H1 (cell line): ENCODE measurements around the gene SYTL5. TPM values are rescaled to one million over a fixed set of nuclear protein-coding genes. Genes with fewer than 3 reads are reported as not detected.

Source experiments
- CTCF ChIA-PET: fragments of 300-600 bp; sonication (Branson Sonifier 250); formaldehyde crosslinking; loops from one replicate; lab custom pipeline; 2021; ENCODE audit not compliant: partially characterized antibody; lab: Charles Lee
- POLR2A ChIA-PET: fragments of 300-600 bp; sonication (Branson Sonifier 250); formaldehyde crosslinking; loops from one replicate; lab custom pipeline; 2021; ENCODE audit warnings: inconsistent platforms; ENCODE audit not compliant: partially characterized antibody; lab: Charles Lee
- DNase-seq, 2 experiments: peaks; one replicate each; pipeline versions ENCODE4 v3.0.0 to v3.0.0-alpha.2; 2010 to 2022; ENCODE audit warnings: low spot score in 2 of 2, low read depth in 1 of 2, mixed read lengths in 1 of 2
- FAIRE-seq: peaks from 2 replicates; lab custom pipeline; 2011; peaks lifted over from hg19 to GRCh38; lab: Jason Lieb, UNC
- H2AFZ ChIP-seq: 2 replicates; pipeline ENCODE4 v1.8.1; 2012; ENCODE audit warnings: low read length, inconsistent platforms
- H2AK5ac ChIP-seq: 2 replicates; pipeline ENCODE4 v1.6.1; 2013; ENCODE audit warnings: low read depth, low read length
- H2BK120ac ChIP-seq: replicated peaks from 2 replicates; pipeline ENCODE3; 2013; ENCODE audit warnings: low read depth, low read length, inconsistent platforms
- H2BK12ac ChIP-seq: 2 replicates; pipeline ENCODE4 v1.6.1; 2013; ENCODE audit warnings: low read depth, low read length
- H2BK15ac ChIP-seq: 2 replicates; pipeline ENCODE4 v1.6.1; 2013; ENCODE audit warnings: low read length
- H2BK20ac ChIP-seq: 2 replicates; pipeline ENCODE4 v1.6.1; 2013; ENCODE audit warnings: low read length
- H2BK5ac ChIP-seq: 2 replicates; pipeline ENCODE4 v1.6.1; 2013; ENCODE audit warnings: low read depth, low read length
- H3K14ac ChIP-seq: 2 replicates; pipeline ENCODE4 v1.6.1; 2013; ENCODE audit warnings: inconsistent platforms; ENCODE audit not compliant: insufficient read length
- H3K18ac ChIP-seq: 2 replicates; pipeline ENCODE4 v1.6.1; 2013; ENCODE audit warnings: low read length; ENCODE audit errors: extremely low read depth
- H3K23ac ChIP-seq: 2 replicates; pipeline ENCODE4 v1.6.1; 2013; ENCODE audit warnings: inconsistent platforms; ENCODE audit not compliant: insufficient read length
- H3K23me2 ChIP-seq: 2 replicates; pipeline ENCODE4 v1.6.1; 2013; ENCODE audit warnings: low read depth, low read length
- H3K27ac ChIP-seq: 2 replicates; pipeline ENCODE4 v1.6.1; 2011; ENCODE audit warnings: low read depth, low read length, inconsistent platforms
- H3K27me3 ChIP-seq, 4 experiments: replicated peaks in 1 of 4; 1 replicate in 1 of 4; 2 replicates in 3 of 4; pipeline versions ENCODE4 v1.6.1 to v1.8.1; 2011 to 2013; ENCODE audit warnings: low read length in 3 of 4, mild to moderate bottlenecking in 3 of 4, inconsistent platforms in 2 of 4, mixed read lengths in 2 of 4, moderate library complexity in 1 of 4; ENCODE audit not compliant: control insufficient read depth in 3 of 4, insufficient read depth in 3 of 4; ENCODE audit errors: extremely low read depth in 1 of 4
- H3K36me3 ChIP-seq, 4 experiments: 2 replicates each; pipeline versions ENCODE4 v1.6.1 to v1.8.1; 2011 to 2013; ENCODE audit warnings: mild to moderate bottlenecking in 4 of 4, low read length in 3 of 4, moderate library complexity in 2 of 4, control low read depth in 1 of 4, inconsistent platforms in 1 of 4; ENCODE audit not compliant: insufficient read depth in 4 of 4, control insufficient read depth in 2 of 4
- H3K4ac ChIP-seq: replicated peaks from 2 replicates; pipeline ENCODE3; 2013; ENCODE audit warnings: low read length, low read depth, mixed read lengths, inconsistent platforms; ENCODE audit not compliant: insufficient read length
- H3K4me1 ChIP-seq, 4 experiments: replicated peaks in 1 of 4; 1 replicate in 1 of 4; 2 replicates in 3 of 4; pipeline versions ENCODE4 v1.6.1 to v1.8.1; 2011 to 2013; ENCODE audit warnings: low read length in 3 of 4, inconsistent platforms in 2 of 4, mixed read lengths in 1 of 4; ENCODE audit not compliant: insufficient read depth in 4 of 4, control insufficient read depth in 3 of 4
- H3K4me2 ChIP-seq, 2 experiments: 2 replicates each; pipeline versions ENCODE4 v1.6.1 to v1.8.1; 2011 to 2013; ENCODE audit warnings: low read depth in 2 of 2, low read length in 2 of 2, control low read depth in 1 of 2, inconsistent platforms in 1 of 2, mild to moderate bottlenecking in 1 of 2; ENCODE audit not compliant: insufficient read depth in 1 of 2
- H3K4me3 ChIP-seq, 4 experiments: fragments of 200-600, 300-600 bp in 1 of 4; sonication (generic), shearing (Covaris generic), sonication (Bioruptor Twin) in 1 of 4; 2 replicates each; pipeline versions ENCODE4 v1.5.1 to v1.8.1; 2011 to 2016; ENCODE audit warnings: low read length in 4 of 4, low read depth in 3 of 4, control low read depth in 2 of 4, inconsistent platforms in 2 of 4, mild to moderate bottlenecking in 2 of 4, mixed read lengths in 1 of 4, moderate library complexity in 1 of 4; ENCODE audit not compliant: insufficient read depth in 2 of 4; ENCODE audit errors: extremely low read depth in 1 of 4
- H3K56ac ChIP-seq: replicated peaks from 2 replicates; pipeline ENCODE3; 2013; ENCODE audit warnings: low read depth, mild to moderate bottlenecking, mixed read lengths, low read length, inconsistent platforms; ENCODE audit not compliant: insufficient read length
- H3K79me1 ChIP-seq: 2 replicates; pipeline ENCODE4 v1.6.1; 2013; ENCODE audit warnings: low read depth, low read length, control low read depth
- H3K79me2 ChIP-seq, 2 experiments: 2 replicates each; pipeline versions ENCODE4 v1.6.1 to v1.8.1; 2012 to 2013; ENCODE audit warnings: low read length in 2 of 2, mild to moderate bottlenecking in 2 of 2, inconsistent platforms in 1 of 2; ENCODE audit not compliant: insufficient read depth in 2 of 2, control insufficient read depth in 1 of 2
- H3K9ac ChIP-seq, 4 experiments: replicated peaks in 1 of 4; 1 replicate in 1 of 4; 2 replicates in 3 of 4; pipeline versions ENCODE4 v1.6.1 to v1.8.1; 2011 to 2013; ENCODE audit warnings: low read depth in 3 of 4, low read length in 3 of 4, control low read depth in 2 of 4, mild to moderate bottlenecking in 2 of 4, moderate library complexity in 2 of 4, inconsistent platforms in 1 of 4; ENCODE audit errors: extremely low read depth in 1 of 4
- H3K9me3 ChIP-seq, 2 experiments: 2 replicates each; pipeline versions ENCODE4 v1.6.1 to v1.8.1; 2012 to 2013; ENCODE audit warnings: mild to moderate bottlenecking in 2 of 2, moderate library complexity in 2 of 2, control low read depth in 1 of 2, inconsistent platforms in 1 of 2, low read depth in 1 of 2, low read length in 1 of 2, mixed read lengths in 1 of 2; ENCODE audit not compliant: insufficient read depth in 2 of 2
- H4K20me1 ChIP-seq, 2 experiments: replicated peaks in 1 of 2; 2 replicates each; pipeline versions ENCODE3 to v1.8.1; 2011 to 2013; ENCODE audit warnings: inconsistent platforms in 2 of 2, low read length in 2 of 2, mild to moderate bottlenecking in 1 of 2; ENCODE audit not compliant: insufficient read depth in 2 of 2, control insufficient read depth in 1 of 2
- H4K5ac ChIP-seq: 2 replicates; pipeline ENCODE4 v1.6.1; 2013; ENCODE audit warnings: low read length, low read depth, mixed read lengths, inconsistent platforms; ENCODE audit not compliant: insufficient read length
- H4K8ac ChIP-seq: 2 replicates; pipeline ENCODE4 v1.8.0; 2013; ENCODE audit warnings: mild to moderate bottlenecking, moderate library complexity, low read length, inconsistent platforms; ENCODE audit not compliant: insufficient read depth; ENCODE audit errors: extremely low read depth
- H4K91ac ChIP-seq: replicated peaks from 2 replicates; pipeline ENCODE3; 2013; ENCODE audit warnings: low read length, mixed read lengths, inconsistent platforms; ENCODE audit not compliant: insufficient read length
- ASH2L ChIP-seq: fragments of 200-600, 300-600 bp; sonication (generic); IDR thresholded peaks from one replicate; pipeline ENCODE4 v1.7.1; 2017; ENCODE audit warnings: low read length
- BACH1 ChIP-seq: IDR thresholded peaks from 2 replicates; pipeline ENCODE4 v1.6.1; 2012; ENCODE audit warnings: low read length, improper control_type of control experiment
- KDM1A ChIP-seq: fragments of 200-600, 300-600 bp; sonication (generic); IDR thresholded peaks from 2 replicates; pipeline ENCODE4 v1.7.1; 2016; ENCODE audit warnings: mild to moderate bottlenecking, low read length, borderline replicate concordance
- SIN3A ChIP-seq, 2 experiments: IDR thresholded peaks in 1 of 2; conservative IDR thresholded peaks in 1 of 2; 2 replicates each; pipeline ENCODE4 v1.6.1; 2011 to 2012; ENCODE audit warnings: low read length in 2 of 2, improper control_type of control experiment in 1 of 2, low read depth in 1 of 2, mild to moderate bottlenecking in 1 of 2
- SP4 ChIP-seq: IDR thresholded peaks from 2 replicates; pipeline ENCODE4 v1.6.1; 2012; ENCODE audit warnings: low read length, inconsistent platforms
- ZNF274 ChIP-seq: IDR thresholded peaks from 2 replicates; pipeline ENCODE4 v1.7.0; 2012; ENCODE audit warnings: low read length, borderline replicate concordance; ENCODE audit errors: extremely low read depth
- WGBS, 2 experiments: shearing (Covaris generic) in 1 of 2; methylation state at CpG; one replicate each; pipeline versions ENCODE4 v1.1.6 to v1.1.7; 2013 to 2015; ENCODE audit warnings: low lambda C conversion rate in 2 of 2, mixed read lengths in 2 of 2, inconsistent platforms in 1 of 2, low coverage in 1 of 2, missing lambda C conversion rate in 1 of 2; ENCODE audit not compliant: insufficient replicate concordance in 2 of 2, insufficient coverage in 1 of 2, insufficient read length in 1 of 2; ENCODE audit errors: extremely low coverage in 1 of 2, missing lambda C conversion rate in 1 of 2; 5-methylcytosine and 5-hydroxymethylcytosine counted together
- polyA plus RNA-seq, 7 experiments: library from polyadenylated mRNA; depleted of rRNA in 3 of 7; stranded (reverse) in 5 of 7; unstranded in 2 of 7; fragments of >200 nt in 5 of 7; fragments of 200-250 nt in 2 of 7; gene quantifications; 1 replicate in 5 of 7; 2 replicates in 1 of 7; 4 replicates in 1 of 7; pipeline versions ENCODE4 v1.2.1 to v1.2.3, GENCODE V29; 2011 to 2013; ENCODE audit warnings: missing spikeins in 2 of 7, mixed read lengths in 2 of 7
- total RNA-seq: library from RNA; stranded (reverse); fragmentation: NEBNext Ultra II Directional; extraction: Animal tissue kit (Norgen Biotek cat#: 25700); gene quantifications from 2 replicates; pipeline ENCODE4 v1.2.1, GENCODE V29; 2021

Gene SYTL5
- total and polyA plus RNA-seq, 2 of the 8 experiments (the other 6 are each of a cell fraction or from before 2014, with no cell fraction given), result 0.15 to 0.52 TPM

- no peaks in the 10 kb centered on the region for H3K4me1 ChIP-seq
- ChIA-PET POLR2A (no interaction called here), CTCF (interaction anchor here (1.1 to 1.4 kb wide), 2 partner anchors 10 to 32 kb away, joined by 3 read pairs; no protein-coding TSS in a partner anchor)
- DNase-seq (no peak), FAIRE-seq (no peak)
- H4K20me1 ChIP-seq, result no peaks in the 10 kb centered on the region
- no peaks in the 10 kb centered on the region for H3K79me2 ChIP-seq
- H2BK15ac ChIP-seq, result no peak overlapping the region
- H3K4me2 ChIP-seq, result no peak overlapping the region
- no peak overlapping the region for H2BK20ac ChIP-seq
- H3K27ac ChIP-seq, result no peak overlapping the region
- no peak overlapping the region for H3K4ac ChIP-seq
- no peak overlapping the region for H3K18ac ChIP-seq
- H2BK5ac ChIP-seq, result no peak overlapping the region
- no peak overlapping the region for H3K14ac ChIP-seq
- no peak overlapping the region for H2AK5ac ChIP-seq
- H3K27me3 ChIP-seq, result no peaks in the 10 kb centered on the region
- H3K9me3 ChIP-seq, result no peaks in the 10 kb centered on the region
- no peak overlapping the region for H3K56ac ChIP-seq
- no peaks in the 10 kb centered on the region for H3K79me1 ChIP-seq
- WGBS, 2 experiments, result 80% methylated on average over 3 of the region's 3 CpGs; no CpG with 5 or more reads in 1 of the 2 experiments
- H4K91ac ChIP-seq, result no peak overlapping the region
- no peak overlapping the region for H4K5ac ChIP-seq
- no peak overlapping the region for H4K8ac ChIP-seq
- TF ChIP-seq ASH2L (no peak), ZNF274 (no peak), KDM1A (no peak), BACH1 (no peak), SIN3A (conservative IDR thresholded peaks at IDR 0.05 in 1 of 2, IDR thresholded peaks at IDR 0.05 in 1 of 2; ENCODE audit: low read depth in 1 of 2, low read length in 2 of 2) (no peak), SP4 (no peak)
- no peak overlapping the region for H2AFZ ChIP-seq
- H3K4me3 ChIP-seq, result no peak overlapping the region
- no peaks in the 10 kb centered on the region for H3K23me2 ChIP-seq
- H3K23ac ChIP-seq, result no peak overlapping the region
- H3K36me3 ChIP-seq, result no peaks in the 10 kb centered on the region
- no peak overlapping the region for H3K9ac ChIP-seq
- no peak overlapping the region for H2BK12ac ChIP-seq
- no peak overlapping the region for H2BK120ac ChIP-seq
These were observed 119.8 kb downstream of the SYTL5 start for GRCh38 chrX:38126179-38126578.
